Right ventricle myocardium inferior (tissue), 1 donor: ENCODE measurements around the gene TRAT1. TPM values are rescaled to one million over a fixed set of nuclear protein-coding genes. Genes with fewer than 3 reads are reported as not detected.

ENCODE experiments used
- ATAC-seq: fragments of 200-7000 bp; cut with Tn5 transposase; one replicate; pipeline ENCODE4 v1.9.1; 2020; ENCODE audit warnings: mild to moderate bottlenecking, moderate library complexity
- DNase-seq: peaks from one replicate; pipeline ENCODE4 v3.0.0; 2021; ENCODE audit errors: missing footprints
- intact Hi-C: fragments of 100-400 bp; cut with DNase I; formaldehyde crosslinking; loops from one replicate; pipeline ENCODE4 v1.11.0; 2022
- total RNA-seq: library from RNA; stranded (reverse); fragmentation: NEBNext Ultra II Directional; extraction: Animal tissue kit (Norgen Biotek cat#: 25700); gene quantifications from one replicate; pipeline ENCODE4 v1.2.1, GENCODE V29; 2021
- donor health status: DM: no; HTN: yes; CAD: no; lungs with severe emphysema.

The TRAT1 gene
- total RNA-seq, 1 donor from 2014 or later = not detected

DNA sequence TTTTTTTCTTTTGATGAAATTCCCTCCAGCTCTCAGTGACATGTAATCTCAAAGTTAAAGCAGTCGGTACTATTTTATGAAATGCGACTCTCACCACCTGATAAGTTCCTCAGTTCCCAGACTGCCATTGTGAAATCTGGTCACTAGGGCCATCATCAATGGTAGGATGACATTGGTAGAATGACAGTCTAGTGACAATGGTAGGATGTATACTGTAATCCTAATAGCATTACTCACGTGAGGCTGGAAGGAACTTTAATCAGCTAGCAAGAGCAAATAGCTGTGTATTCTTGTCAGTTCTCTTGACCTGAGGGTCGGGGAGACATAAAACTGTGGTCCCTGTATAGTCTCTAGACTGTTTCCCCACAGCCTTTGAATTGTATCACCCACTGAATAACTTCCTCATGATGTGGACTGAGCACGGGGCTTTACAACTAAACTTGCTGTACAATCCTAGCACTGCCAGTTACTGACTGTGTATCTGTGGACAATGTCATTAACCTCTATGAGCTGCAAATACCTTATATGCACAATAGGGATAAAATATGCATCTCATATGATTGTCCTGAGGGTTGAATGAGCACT is 23.2 kb downstream of the TRAT1 start:
- no peak for ATAC-seq
- intact Hi-C loops = no loop called here
- no peak for DNase-seq

DNA sequence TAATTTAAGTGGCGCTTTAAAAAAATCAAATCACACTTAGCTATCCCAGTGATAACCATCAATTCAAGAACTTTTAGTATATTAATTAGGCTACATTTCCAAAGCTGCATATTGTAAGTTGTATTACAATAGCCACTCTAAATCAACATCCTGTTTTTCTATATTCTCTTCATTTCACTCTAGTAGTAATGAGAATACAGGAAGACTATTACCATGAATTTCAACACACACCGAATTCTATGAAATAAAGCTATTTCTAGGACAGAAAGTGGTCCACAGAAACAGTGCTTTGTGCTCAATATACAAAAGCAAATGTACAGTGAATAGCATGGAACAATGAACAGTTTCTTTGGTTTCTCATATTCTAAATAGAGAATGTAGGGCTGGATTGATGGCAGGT is 24.6 kb downstream of the TRAT1 start:
- intact Hi-C loops = no loop called here
- ATAC-seq (no peak), DNase-seq (no peak)

DNA sequence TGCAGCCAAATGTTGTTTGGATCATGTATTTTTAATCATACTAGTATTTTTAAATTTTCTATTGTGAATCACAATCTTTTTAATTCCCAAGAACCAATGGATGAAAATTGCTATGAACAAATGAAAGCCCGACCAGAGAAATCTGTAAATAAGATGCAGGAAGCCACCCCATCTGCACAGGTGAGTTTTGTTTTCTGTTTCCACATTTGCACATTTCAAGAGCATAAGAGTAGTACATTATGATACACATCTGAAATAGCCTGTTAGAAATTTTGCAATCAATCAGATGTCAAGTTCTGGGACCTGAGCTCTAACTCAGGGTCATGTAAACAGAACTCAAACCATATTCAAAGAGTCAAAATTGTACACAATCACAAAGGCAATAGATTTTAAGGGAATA is 26.5 kb downstream of the TRAT1 start:
- ATAC-seq (no peak), DNase-seq (no peak)
- intact Hi-C loops = no loop called here

GRCh38 chr3:108861401-108861800 is 38.8 kb downstream of the TRAT1 start:
- ATAC-seq = no peak
- intact Hi-C loops = no loop called here
- DNase-seq = no peak

DNA sequence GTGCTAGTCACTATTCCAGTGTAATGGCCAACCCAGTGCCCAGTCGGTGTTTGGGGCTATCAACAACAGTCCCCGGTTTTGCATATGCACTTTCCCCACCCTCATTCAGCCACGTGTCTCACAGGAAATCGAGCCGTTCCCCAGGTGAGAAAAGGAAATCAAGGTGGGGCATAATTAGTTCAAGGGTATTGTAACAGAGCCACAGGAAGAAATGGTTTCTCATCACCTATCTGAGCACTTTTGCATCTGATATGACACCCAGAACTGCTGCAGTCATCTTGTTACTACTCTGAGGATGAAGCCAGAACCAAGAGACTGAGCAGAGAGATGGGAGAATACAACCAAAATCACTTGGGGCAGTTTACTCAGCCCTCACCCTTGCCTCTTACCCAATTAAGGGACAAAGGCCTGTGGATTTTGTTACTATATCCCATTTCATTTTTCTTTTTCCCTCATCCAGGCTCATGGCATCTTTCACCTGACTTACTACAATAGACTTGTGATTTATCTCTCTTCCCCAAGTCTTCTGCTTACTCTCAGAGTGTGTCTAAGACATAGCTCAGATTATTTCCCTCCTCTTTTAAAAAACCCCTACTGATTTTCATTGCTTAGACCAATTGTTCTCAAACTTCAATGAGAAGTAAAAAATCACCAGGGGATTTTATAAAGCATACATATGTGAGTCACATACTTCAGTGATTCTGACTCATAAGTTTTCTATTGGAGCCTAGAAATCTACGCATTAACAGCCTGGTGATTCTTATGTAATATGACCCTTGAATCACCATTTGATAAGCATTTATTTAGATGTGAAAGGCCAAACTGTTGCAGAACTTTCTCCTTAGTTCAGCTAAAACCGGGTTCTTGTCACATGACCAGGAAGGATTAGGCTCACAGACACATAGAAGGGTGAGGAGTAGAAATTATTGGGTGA is 40.5 kb downstream of the TRAT1 start:
- no peak for ATAC-seq
- intact Hi-C loops = no loop called here
- no peak for DNase-seq

DNA sequence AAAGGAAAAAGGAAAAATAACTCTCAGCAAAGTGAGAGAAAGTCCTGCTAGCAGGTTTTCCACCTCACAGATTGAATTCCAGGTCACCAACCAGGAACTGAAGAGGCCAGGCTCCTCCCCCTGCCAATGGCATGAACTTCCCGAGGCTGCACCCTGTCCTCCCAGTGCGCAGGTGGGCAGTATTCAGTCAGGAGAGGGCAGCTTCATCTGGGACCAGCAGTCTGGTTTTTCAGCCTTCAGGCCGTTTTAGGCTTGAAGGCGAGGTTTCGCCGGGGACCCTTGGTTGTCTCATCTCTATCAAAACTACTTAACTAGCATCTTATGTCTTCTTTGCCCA is 41.2 kb downstream of the TRAT1 start:
- ATAC-seq (no peak), DNase-seq (no peak)
- intact Hi-C loops = no loop called here

GRCh38 chr3:108877901-108878300 is 55.3 kb downstream of the TRAT1 start:
- intact Hi-C loops = no loop called here

GRCh38 chr3:108879915-108880314 is 57.3 kb downstream of the TRAT1 start:
- ATAC-seq (no peak), DNase-seq (no peak)
- intact Hi-C loops = no loop called here

More at GRCh38 chr3:108877901-108878300, 55.3 kb downstream of the TRAT1 start:
- no peak for DNase-seq
- no peak for ATAC-seq

- ATAC-seq (no peak), DNase-seq (no peak)
- intact Hi-C loops = no loop called here
Measured at GRCh38 chr3:108882762-108883161, 60.2 kb downstream of the TRAT1 start.

DNA sequence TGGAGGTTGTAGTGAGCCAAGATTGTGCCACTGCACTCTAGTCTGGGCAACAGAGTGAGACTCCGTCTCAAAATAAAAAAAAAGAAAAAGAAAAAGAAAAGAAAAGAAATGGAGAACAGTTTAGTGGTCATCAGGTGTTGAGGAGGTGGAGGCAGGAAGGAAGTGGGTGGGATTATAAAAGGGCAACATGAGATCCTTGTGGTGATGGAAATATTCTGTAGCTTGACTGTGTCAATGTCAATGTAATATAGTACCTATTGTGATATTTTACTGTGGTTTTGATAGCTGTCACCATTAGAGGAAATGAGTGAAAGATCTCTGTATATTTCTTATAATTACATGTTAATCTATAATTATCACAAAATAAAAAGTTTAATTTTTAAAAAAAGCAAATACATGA is 60.8 kb downstream of the TRAT1 start:
- ATAC-seq (no peak), DNase-seq (no peak)
- intact Hi-C loops = no loop called here

GRCh38 chr3:108887121-108887520 is 64.5 kb downstream of the TRAT1 start:
- intact Hi-C loops = no loop called here
- no peak for ATAC-seq
- no peak for DNase-seq

DNA sequence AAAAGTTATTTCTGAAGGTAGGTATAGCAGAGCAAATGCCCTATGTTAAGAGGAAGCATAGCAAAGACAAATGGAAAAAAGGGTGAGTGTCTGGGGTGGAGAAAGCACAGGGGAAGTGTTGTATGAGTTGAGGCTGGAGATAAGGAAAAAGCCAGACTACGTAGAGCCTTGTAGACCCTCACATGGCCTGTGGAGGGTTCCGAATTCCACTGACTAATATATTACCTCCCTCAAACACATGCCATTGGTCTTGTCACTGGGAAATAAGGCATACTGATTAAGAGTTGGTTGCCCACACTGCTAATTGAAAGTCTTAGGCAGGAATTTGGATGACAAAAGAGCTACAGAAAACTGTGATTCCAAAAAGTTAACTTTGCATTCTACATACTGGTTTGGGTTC is 65.2 kb downstream of the TRAT1 start:
- intact Hi-C loops = no loop called here
- ATAC-seq (no peak), DNase-seq (no peak)

- DNase-seq = no peak
- no peak for ATAC-seq
- intact Hi-C loops = no loop called here
Measured at GRCh38 chr3:108891833-108892232, 69.2 kb downstream of the TRAT1 start.

DNA sequence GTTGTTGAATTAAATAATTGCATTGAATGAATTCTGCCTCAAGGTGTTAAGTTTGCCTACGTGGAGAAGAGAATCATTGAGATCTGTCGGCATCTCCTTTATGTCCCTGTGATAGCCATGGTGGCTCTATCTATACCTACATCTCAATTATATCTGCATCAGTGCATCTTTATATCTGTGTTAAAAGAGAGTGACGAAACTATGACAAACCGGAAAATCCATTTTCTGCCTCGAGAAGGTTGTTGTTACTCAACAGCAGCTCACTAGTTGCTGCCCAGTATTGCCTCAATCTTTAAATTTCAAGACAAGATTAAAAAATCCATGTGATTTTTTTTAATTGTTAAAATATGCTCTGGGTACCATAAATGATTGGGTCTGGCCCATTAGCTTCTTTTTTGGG is 72.4 kb downstream of the TRAT1 start:
- no peak for DNase-seq
- ATAC-seq = no peak

GRCh38 chr3:108897883-108898282 is 75.3 kb downstream of the TRAT1 start:
- DNase-seq = no peak
- intact Hi-C loops = no loop called here
- no peak for ATAC-seq

More for the DNA sequence above, 72.4 kb downstream of the TRAT1 start:
- intact Hi-C loops = no loop called here

- intact Hi-C loops = no loop called here
- DNase-seq = no peak
- ATAC-seq = no peak
Measured at GRCh38 chr3:108899530-108899929, 76.9 kb downstream of the TRAT1 start.

Other genes starting within 250 kb of the TRAT1 start
- gene CIP2A, start 233.3 kb upstream of the TRAT1 start, total RNA-seq = 1.1 TPM
- 15.4 TPM for gene DZIP3, start 233.1 kb upstream of the TRAT1 start, total RNA-seq
- not detected for gene RETNLB, start 65.4 kb upstream of the TRAT1 start, total RNA-seq
- not detected for gene GUCA1C, start 131.1 kb downstream of the TRAT1 start, total RNA-seq